ENCODE measurements around the gene BMAL2. TPM values are rescaled to one million over a fixed set of nuclear protein-coding genes. Genes with fewer than 3 reads are reported as not detected.
A peak's percentile ranks its signal among the peaks of the same experiment; 100 is the strongest.

BMAL2 gene
- total RNA-seq, 1 donor, result 44.5 TPM

DNA sequence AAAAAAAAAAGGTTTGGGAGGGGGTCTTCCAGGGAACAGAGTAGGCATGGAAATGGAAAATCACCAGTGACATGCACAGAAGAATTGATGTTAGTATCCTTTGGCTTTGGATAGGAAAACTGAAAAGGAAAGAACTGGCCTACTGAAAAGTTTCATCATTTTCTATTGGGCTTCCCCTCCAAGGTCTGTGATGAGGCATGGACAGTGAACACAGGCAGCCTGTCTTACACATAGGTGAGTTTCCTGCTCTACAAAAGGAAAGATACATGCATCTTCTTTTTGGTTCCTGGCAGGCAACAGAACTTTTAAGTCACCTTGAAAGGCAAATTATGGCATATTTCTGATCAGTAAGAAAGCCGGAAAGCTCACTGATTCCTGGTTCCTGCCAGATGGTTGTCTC lies 5.8 kb downstream of the BMAL2 start:
- DNase-seq (ENCODE audit: low read depth), result no peak
- TF ChIP-seq, protein P1, sequence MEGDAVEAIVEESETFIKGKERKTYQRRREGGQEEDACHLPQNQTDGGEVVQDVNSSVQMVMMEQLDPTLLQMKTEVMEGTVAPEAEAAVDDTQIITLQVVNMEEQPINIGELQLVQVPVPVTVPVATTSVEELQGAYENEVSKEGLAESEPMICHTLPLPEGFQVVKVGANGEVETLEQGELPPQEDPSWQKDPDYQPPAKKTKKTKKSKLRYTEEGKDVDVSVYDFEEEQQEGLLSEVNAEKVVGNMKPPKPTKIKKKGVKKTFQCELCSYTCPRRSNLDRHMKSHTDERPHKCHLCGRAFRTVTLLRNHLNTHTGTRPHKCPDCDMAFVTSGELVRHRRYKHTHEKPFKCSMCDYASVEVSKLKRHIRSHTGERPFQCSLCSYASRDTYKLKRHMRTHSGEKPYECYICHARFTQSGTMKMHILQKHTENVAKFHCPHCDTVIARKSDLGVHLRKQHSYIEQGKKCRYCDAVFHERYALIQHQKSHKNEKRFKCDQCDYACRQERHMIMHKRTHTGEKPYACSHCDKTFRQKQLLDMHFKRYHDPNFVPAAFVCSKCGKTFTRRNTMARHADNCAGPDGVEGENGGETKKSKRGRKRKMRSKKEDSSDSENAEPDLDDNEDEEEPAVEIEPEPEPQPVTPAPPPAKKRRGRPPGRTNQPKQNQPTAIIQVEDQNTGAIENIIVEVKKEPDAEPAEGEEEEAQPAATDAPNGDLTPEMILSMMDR (IDR thresholded peaks at IDR 0.05; ENCODE audit: insufficient read depth, low read length), result no peak

DNA sequence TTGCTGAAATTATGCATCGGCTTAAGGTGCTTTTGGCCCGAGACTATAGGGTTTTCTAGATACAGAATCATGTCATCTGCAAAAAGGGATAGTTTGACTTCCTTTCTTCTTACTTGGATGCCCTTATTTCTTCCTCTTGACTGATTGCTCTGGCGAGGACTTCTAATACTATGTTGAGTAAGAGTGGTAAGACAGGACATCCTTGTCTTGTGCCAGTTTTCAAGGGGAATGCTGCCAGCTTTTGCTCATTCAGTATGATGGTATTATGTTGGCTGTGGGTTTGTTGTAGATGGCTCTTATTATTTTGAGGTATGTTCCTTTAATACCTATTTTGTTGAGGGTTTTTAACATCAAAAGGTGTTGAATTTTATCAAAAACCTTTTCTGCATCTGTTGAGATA lies 8.3 kb downstream of the BMAL2 start:
- H3K4me3 ChIP-seq (ENCODE audit: low read depth, low read length), result no peak overlapping the region
- DNase-seq (ENCODE audit: low read depth), result no peak
- TF ChIP-seq, protein P1 (IDR thresholded peaks at IDR 0.05; ENCODE audit: insufficient read depth, low read length), result no peak

More for the DNA sequence above, 5.8 kb downstream of the BMAL2 start:
- no peak overlapping the region for H3K4me3 ChIP-seq (ENCODE audit: low read depth, low read length)

DNA sequence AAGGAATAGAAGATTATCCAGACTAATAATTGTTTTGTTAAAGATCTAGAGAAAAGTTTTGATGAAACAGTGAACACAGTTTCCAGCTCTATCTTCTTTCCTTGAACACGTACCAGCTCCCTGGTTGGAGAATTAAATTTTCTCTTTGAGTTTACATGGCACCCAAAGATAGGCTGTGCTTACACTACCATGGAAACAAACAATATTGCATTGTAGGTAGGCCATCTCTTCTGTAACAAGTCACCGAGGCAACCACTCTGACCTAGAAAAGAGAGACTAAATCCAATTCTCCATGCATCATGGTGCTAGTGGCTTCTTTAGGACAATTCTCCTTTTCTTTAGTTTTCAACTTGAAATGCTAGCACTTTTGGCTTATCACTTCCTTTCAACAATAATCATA lies 9.9 kb downstream of the BMAL2 start:
- no peak for DNase-seq (ENCODE audit: low read depth)
- TF ChIP-seq, protein P1 (IDR thresholded peaks at IDR 0.05; ENCODE audit: insufficient read depth, low read length), result no peak
- H3K4me3 ChIP-seq (ENCODE audit: low read depth, low read length), result no peak overlapping the region

DNA sequence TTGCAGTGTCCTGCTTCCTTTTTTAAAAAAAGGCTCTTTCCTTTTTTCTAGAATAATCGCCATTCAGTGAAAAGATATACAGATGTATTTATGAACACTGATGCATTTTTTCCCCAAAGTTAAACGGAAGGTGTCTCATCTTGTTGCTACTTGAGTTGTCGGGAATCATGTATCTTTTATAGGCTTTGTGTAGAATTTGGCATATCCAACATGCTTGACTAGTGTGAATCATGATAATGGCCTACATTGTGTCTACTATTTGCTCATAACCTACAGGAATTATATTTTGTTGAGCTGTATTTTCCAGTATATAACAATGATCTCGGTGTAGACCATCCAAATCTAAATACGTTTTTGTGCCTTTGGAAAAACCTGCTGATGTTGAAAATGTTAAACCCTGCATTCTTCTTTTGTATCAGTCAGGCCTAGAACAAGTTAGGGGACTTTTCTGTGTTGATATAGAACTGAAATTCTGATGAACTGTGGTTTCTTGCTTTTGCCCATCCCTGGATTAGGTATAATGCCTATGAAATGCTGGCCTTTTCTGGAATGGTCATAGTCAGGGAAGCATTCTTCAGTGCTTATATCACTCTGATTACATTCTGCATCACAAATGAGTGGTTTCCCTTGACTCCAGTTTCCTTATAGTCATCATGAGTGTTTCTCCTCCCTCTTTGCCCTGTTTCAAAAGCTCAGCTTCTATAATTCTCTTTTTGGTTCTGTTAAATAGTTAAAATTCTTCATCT lies 10.8 kb downstream of the BMAL2 start:
- peak; percentile 92 for DNase-seq (ENCODE audit: low read depth)
- TF ChIP-seq, protein P1 (IDR thresholded peaks at IDR 0.05; ENCODE audit: insufficient read depth, low read length), result no peak
- H3K4me3 ChIP-seq (ENCODE audit: low read depth, low read length), result no peak overlapping the region

DNA sequence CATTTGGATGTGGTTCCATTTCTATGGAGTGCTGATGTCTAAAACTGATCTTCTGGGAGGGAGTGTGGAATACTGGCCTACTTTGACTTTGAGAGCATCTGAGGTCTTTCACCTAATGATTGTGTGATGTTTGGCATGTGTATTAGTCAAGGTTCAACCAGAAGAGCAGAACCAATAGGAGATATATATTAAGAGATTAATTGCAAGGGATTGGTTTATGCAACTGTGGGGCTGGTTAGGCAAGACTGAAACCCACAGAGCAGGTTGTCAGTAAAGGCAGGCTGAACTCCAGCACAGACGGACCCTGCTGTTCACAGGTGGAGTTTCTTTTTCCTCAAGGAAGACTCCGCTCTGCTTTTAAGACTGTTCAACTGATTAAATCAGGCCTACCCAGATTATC lies 11.6 kb downstream of the BMAL2 start:
- TF ChIP-seq, protein P1 (IDR thresholded peaks at IDR 0.05; ENCODE audit: insufficient read depth, low read length), result no peak
- H3K4me3 ChIP-seq (ENCODE audit: low read depth, low read length), result no peak overlapping the region
- no peak for DNase-seq (ENCODE audit: low read depth)

DNA sequence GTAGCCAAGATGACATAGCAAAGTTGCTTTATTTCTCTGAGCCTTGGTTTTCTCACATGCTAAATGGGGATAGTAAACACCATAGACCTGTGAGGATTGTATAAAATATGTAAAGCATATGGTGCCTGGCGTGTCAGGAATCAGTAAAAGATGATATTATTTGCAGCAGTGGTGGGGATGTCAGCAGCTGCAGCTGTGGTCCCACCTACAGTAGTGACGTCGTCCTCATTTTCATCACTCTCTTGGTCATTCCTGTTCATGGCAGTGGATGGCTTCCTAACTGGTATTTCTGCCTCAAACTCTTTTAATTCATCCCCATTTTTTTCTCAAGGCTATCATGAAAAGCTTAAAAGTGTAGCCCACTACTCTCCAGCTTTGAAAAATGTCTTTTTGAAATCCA lies 12.1 kb downstream of the BMAL2 start:
- H3K4me3 ChIP-seq (ENCODE audit: low read depth, low read length), result no peak overlapping the region
- TF ChIP-seq, protein P1 (IDR thresholded peaks at IDR 0.05; ENCODE audit: insufficient read depth, low read length), result no peak
- DNase-seq (ENCODE audit: low read depth), result no peak

DNA sequence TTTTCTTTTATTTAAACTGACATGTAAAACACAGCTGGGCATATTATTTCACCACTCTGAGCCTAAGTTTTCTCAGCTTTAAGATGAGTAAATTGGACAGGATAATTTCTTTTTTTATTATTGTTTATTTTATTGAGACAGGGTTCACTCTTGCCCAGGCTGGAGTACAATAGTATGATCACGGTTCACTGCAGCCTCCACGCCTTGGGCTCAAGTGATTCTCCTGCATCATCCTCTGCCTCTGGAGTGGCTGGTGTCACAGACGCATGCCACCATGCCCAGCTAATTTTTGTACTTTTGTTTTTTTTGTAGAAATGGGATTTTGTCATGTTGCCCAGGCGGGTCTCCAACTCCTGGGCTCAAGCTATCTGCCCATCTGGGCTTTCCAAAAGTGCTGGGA lies 12.7 kb downstream of the BMAL2 start:
- no peak overlapping the region for H3K4me3 ChIP-seq (ENCODE audit: low read depth, low read length)
- TF ChIP-seq, protein P1 (IDR thresholded peaks at IDR 0.05; ENCODE audit: insufficient read depth, low read length), result no peak
- DNase-seq (ENCODE audit: low read depth), result no peak
